PC-9 (cell line): Measurements from ENCODE around the gene N4BP3. TPM values are rescaled to one million over a fixed set of nuclear protein-coding genes. Genes with fewer than 3 reads are reported as not detected.

Experiments used
- BruUV-seq: library from RNA; stranded (reverse); fragments of 400-500 nt; replicated peaks from 2 replicates; lab custom pipeline; 2021; lab: Mats Ljungman, UMichigan
- CTCF ChIA-PET: fragments of 300-600 bp; sonication (Branson Sonifier 250); formaldehyde crosslinking; loops from one replicate; lab custom pipeline; 2022; ENCODE audit warnings: antibody characterized with exemption; lab: Charles Lee
- POLR2A ChIA-PET: fragments of 300-600 bp; sonication (Branson Sonifier 250); formaldehyde crosslinking; loops from one replicate; lab custom pipeline; 2022; ENCODE audit warnings: antibody characterized with exemption; ENCODE audit not compliant: unreplicated experiment; lab: Charles Lee
- DNase-seq, 2 experiments: peaks; one replicate each; pipeline versions ENCODE4 v3.0.0 to v3.0.0-alpha.2; 2015 to 2022; ENCODE audit warnings: mixed read lengths in 1 of 2
- H2AFZ ChIP-seq: fragments of 200-600 bp; sonication (generic); 2 replicates; pipeline ENCODE4 v1.8.1; 2017; ENCODE audit warnings: antibody characterized with exemption
- H3F3A ChIP-seq: fragments of 200-600 bp; sonication (generic); 2 replicates; pipeline ENCODE4 v1.8.1; 2017; ENCODE audit warnings: antibody characterized with exemption, mild to moderate bottlenecking, low read depth; ENCODE audit not compliant: insufficient read depth
- H3K27ac ChIP-seq: fragments of 200-600 bp; sonication (generic); 2 replicates; pipeline ENCODE4 v1.6.1; 2016; ENCODE audit warnings: mixed run types
- H3K27me3 ChIP-seq: fragments of 200-600 bp; sonication (generic); 2 replicates; pipeline ENCODE4 v1.6.1; 2016; ENCODE audit warnings: low read depth, mixed run types; ENCODE audit not compliant: insufficient read depth
- H3K36me3 ChIP-seq: fragments of 200-600 bp; sonication (generic); 2 replicates; pipeline ENCODE4 v1.6.1; 2016; ENCODE audit warnings: low read depth, mixed run types
- H3K4me1 ChIP-seq: fragments of 200-600 bp; sonication (generic); replicated peaks from 2 replicates; pipeline ENCODE4 v1.6.1; 2016; ENCODE audit warnings: mixed run types; ENCODE audit not compliant: insufficient read depth
- H3K4me2 ChIP-seq: fragments of 200-600 bp; sonication (generic); 2 replicates; pipeline ENCODE4 v1.6.1; 2017; ENCODE audit warnings: mixed run types
- H3K4me3 ChIP-seq: fragments of 200-600 bp; sonication (generic); 2 replicates; pipeline ENCODE4 v1.6.1; 2016; ENCODE audit warnings: mixed run types
- H3K79me2 ChIP-seq: fragments of 200-600 bp; sonication (generic); 2 replicates; pipeline ENCODE4 v1.6.1; 2017; ENCODE audit warnings: low read depth, mixed run types
- H3K9me2 ChIP-seq: fragments of 200-600 bp; sonication (generic); 2 replicates; pipeline ENCODE4 v1.8.1; 2017; ENCODE audit warnings: mild to moderate bottlenecking; ENCODE audit not compliant: insufficient read depth
- H3K9me3 ChIP-seq: fragments of 200-600 bp; sonication (generic); 2 replicates; pipeline ENCODE4 v1.8.1; 2016; ENCODE audit warnings: low read depth; ENCODE audit not compliant: insufficient read depth
- H4K20me1 ChIP-seq: fragments of 200-600 bp; sonication (generic); 2 replicates; pipeline ENCODE4 v1.8.1; 2017; ENCODE audit not compliant: insufficient read depth
- CTCF ChIP-seq: fragments of 200-600 bp; sonication (generic); conservative IDR thresholded peaks from 2 replicates; pipeline ENCODE4 v1.6.1; 2017; ENCODE audit warnings: mixed run types, antibody characterized with exemption, mild to moderate bottlenecking, moderate library complexity
- EZH2 ChIP-seq: fragments of 200-600 bp; sonication (generic); IDR thresholded peaks from 2 replicates; pipeline ENCODE4 v1.8.0; 2017; ENCODE audit warnings: antibody characterized with exemption, low read depth
- intact Hi-C: fragments of 100-400 bp; cut with micrococcal nuclease; formaldehyde crosslinking; loops from one replicate; pipeline ENCODE4 v1.10.0; 2022; ENCODE audit not compliant: unreplicated experiment
- total RNA-seq: library from RNA; stranded (reverse); gene quantifications from 2 replicates; pipeline ENCODE4 v1.2.3, GENCODE V29; 2021

Gene N4BP3
- total RNA-seq, 1 experiment from 2014 or later, result 0.81 TPM

DNA sequence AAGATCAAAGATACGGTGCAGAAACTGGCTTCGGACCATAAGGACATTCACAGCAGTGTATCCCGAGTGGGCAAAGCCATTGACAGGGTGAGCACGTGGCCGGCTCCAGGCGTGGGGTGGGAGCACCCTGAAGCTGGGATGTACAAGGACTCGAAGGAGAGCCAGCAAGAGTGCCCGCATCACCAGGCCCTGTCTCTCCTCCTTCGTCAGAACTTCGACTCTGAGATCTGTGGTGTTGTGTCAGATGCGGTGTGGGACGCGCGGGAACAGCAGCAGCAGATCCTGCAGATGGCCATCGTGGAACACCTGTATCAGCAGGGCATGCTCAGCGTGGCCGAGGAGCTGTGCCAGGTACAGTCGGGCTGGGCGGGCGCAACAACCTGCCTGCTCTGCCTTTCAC, 29.3 kb downstream of the N4BP3 start:
- Histone ChIP-seq H3K9me3 (no peaks in the 10 kb centered on the region), H2AFZ (no peak overlapping the region), H3K79me2 (no peaks in the 10 kb centered on the region), H3K4me1 (peaks cover 30% of the 10 kb centered on the region), H3K4me3 (no peak overlapping the region), H3K36me3 (peaks cover 31% of the 10 kb centered on the region), H3K4me2 (no peak overlapping the region), H3F3A (peaks cover 25% of the 10 kb centered on the region), H4K20me1 (peaks cover 8% of the 10 kb centered on the region; the same call in 1 of the 2 replicates), H3K27ac (no peak overlapping the region), H3K27me3 (no peaks in the 10 kb centered on the region), H3K9me2 (no peaks in the 10 kb centered on the region)
- no TSS peak for BruUV-seq
- CTCF ChIA-PET, result no interaction called here
- no peak for DNase-seq
- TF ChIP-seq CTCF (no peak), EZH2 (no peak)
- intact Hi-C loops, result no loop called here
- POLR2A ChIA-PET, result no interaction called here

DNA sequence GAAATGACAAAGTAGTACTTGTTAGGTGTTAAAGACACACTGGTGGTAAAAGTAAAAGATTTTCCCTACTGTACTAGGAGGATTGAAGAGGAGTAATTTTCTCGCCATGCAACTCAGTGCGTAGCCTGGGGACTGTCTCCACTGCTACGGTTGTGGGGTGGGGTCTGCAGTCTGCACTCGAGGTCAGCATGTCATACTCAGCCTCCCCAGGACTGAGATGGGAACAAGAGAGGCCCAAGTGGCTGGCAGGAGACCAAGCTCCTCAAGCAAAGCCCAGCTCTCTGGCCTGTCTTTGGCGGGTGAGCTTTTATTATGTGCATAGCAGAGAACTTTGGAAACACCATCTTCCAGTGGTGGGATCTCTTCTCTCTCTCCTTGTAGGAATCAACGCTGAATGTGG, 29.9 kb downstream of the N4BP3 start:
- H3K27me3 ChIP-seq, result no peaks in the 10 kb centered on the region
- POLR2A ChIA-PET, result no interaction called here
- peaks cover 31% of the 10 kb centered on the region for H3K36me3 ChIP-seq

GRCh38 chr5:178143901-178144300, 30.6 kb downstream of the N4BP3 start:
- Histone ChIP-seq H4K20me1 (peaks cover 7% of the 10 kb centered on the region; the same call in 1 of the 2 replicates), H3K79me2 (no peaks in the 10 kb centered on the region), H3K4me2 (no peak overlapping the region), H3K4me3 (no peak overlapping the region), H3K9me3 (no peaks in the 10 kb centered on the region), H3K9me2 (no peaks in the 10 kb centered on the region), H3K27ac (no peak overlapping the region), H3K27me3 (no peaks in the 10 kb centered on the region), H2AFZ (no peak overlapping the region), H3K4me1 (peaks cover 32% of the 10 kb centered on the region), H3K36me3 (peaks cover 31% of the 10 kb centered on the region), H3F3A (peaks cover 37% of the 10 kb centered on the region)
- DNase-seq, result no peak
- intact Hi-C loops, result no loop called here
- ChIA-PET POLR2A (no interaction called here), CTCF (no interaction called here)
- TF ChIP-seq EZH2 (no peak), CTCF (no peak)
- no TSS peak for BruUV-seq

More for the DNA sequence above, 29.9 kb downstream of the N4BP3 start:
- no peak overlapping the region for H3K4me3 ChIP-seq
- BruUV-seq, result no TSS peak
- intact Hi-C loops, result no loop called here
- CTCF ChIA-PET, result no interaction called here
- no peaks in the 10 kb centered on the region for H3K9me2 ChIP-seq
- H3K27ac ChIP-seq, result no peak overlapping the region
- no peak overlapping the region for H3K4me2 ChIP-seq
- TF ChIP-seq EZH2 (no peak), CTCF (no peak)
- no peaks in the 10 kb centered on the region for H3K79me2 ChIP-seq
- H3K9me3 ChIP-seq, result no peaks in the 10 kb centered on the region
- no peak for DNase-seq
- no peak overlapping the region for H2AFZ ChIP-seq
- H3F3A ChIP-seq, result peaks cover 31% of the 10 kb centered on the region
- peaks cover 32% of the 10 kb centered on the region for H3K4me1 ChIP-seq
- H4K20me1 ChIP-seq, result peaks cover 8% of the 10 kb centered on the region; the same call in 1 of the 2 replicates
